Globus pallidus (tissue), 1 donor: Measurements from ENCODE around the gene CDK5.

ENCODE experiments used
- DNase-seq: peaks from one replicate; pipeline ENCODE4 v3.0.0-alpha.2; 2015; ENCODE audit warnings: low spot score

The CDK5 gene

GRCh38 chr7:151086802-151087244 is 29.1 kb upstream of the CDK5 start:
- no peak for DNase-seq

- DNase-seq: peak; percentile 90
Observed at GRCh38 chr7:151085691-151086620, 28.3 kb upstream of the CDK5 start, which contains the start of gene AGAP3. Gene AGAP3, plus strand, starts transcription at chr7:151086475. Its CDS starts 267 bp downstream, at chr7:151086742.

GRCh38 chr7:151085329-151085690 is 27.6 kb upstream of the CDK5 start:
- DNase-seq: peak; percentile 42

- no peak for DNase-seq
Observed at GRCh38 chr7:151083824-151084160, 26.1 kb upstream of the CDK5 start.

GRCh38 chr7:151083071-151083823 is 25.6 kb upstream of the CDK5 start, which contains the start of gene TMUB1:
Gene TMUB1, minus strand, starts transcription at chr7:151083493. Its CDS starts 930 bp downstream, at chr7:151082563.
- peak; percentile 65 for DNase-seq

GRCh38 chr7:151082141-151083070 is 24.7 kb upstream of the CDK5 start:
- no peak for DNase-seq

GRCh38 chr7:151081170-151082101 is 23.7 kb upstream of the CDK5 start:
- no peak for DNase-seq

- peak; percentile 94 for DNase-seq
Observed at GRCh38 chr7:151080522-151081169, 22.9 kb upstream of the CDK5 start, which contains the start of gene FASTK. Gene FASTK, minus strand, starts transcription at chr7:151080809. Its CDS starts 43 bp downstream, at chr7:151080766.

- no peak for DNase-seq
Observed at GRCh38 chr7:151080067-151080521, 22.4 kb upstream of the CDK5 start.

GRCh38 chr7:151079199-151079910 is 21.7 kb upstream of the CDK5 start:
- no peak for DNase-seq

- no peak for DNase-seq
Observed at GRCh38 chr7:151078233-151079040, 20.7 kb upstream of the CDK5 start.

- no peak for DNase-seq
Observed at GRCh38 chr7:151077705-151078232, 20.1 kb upstream of the CDK5 start.

- DNase-seq: no peak
Observed at GRCh38 chr7:151076863-151077704, 19.4 kb upstream of the CDK5 start.

GRCh38 chr7:151075978-151076426 is 18.3 kb upstream of the CDK5 start:
- no peak for DNase-seq

- no peak for DNase-seq
Observed at GRCh38 chr7:151075662-151075971, 17.9 kb upstream of the CDK5 start.

- no peak for DNase-seq
Observed at GRCh38 chr7:151074817-151075661, 17.3 kb upstream of the CDK5 start.
